Right kidney (tissue), 1 donor: ENCODE measurements around the gene DPH5.
"Not testable (repeated sequence)": the region's sequence is repeated elsewhere in the genome, so short reads cannot be mapped to it uniquely, and the experiment has no call there.

ENCODE experiments used
- DNase-seq: peaks from one replicate; pipeline ENCODE4 v3.0.0-alpha.2; 2016

The DPH5 gene

GRCh38 chr1:100989306-100990077 lies 36.1 kb downstream of the DPH5 start:
- no peak for DNase-seq

- DNase-seq: no peak
Observed at GRCh38 chr1:100988121-100988520, 37.5 kb downstream of the DPH5 start.

GRCh38 chr1:100982793-100983192 lies 42.8 kb downstream of the DPH5 start:
- no peak for DNase-seq

- no peak for DNase-seq
Observed at GRCh38 chr1:100979631-100980030, 46.0 kb downstream of the DPH5 start.

GRCh38 chr1:100976936-100977335 lies 48.6 kb downstream of the DPH5 start:
- DNase-seq: no peak

- DNase-seq: no peak
Observed at GRCh38 chr1:100972185-100972584, 53.4 kb downstream of the DPH5 start.

- DNase-seq: no peak
Observed at GRCh38 chr1:100971021-100971420, 54.6 kb downstream of the DPH5 start.

- DNase-seq: no peak
Observed at GRCh38 chr1:100969327-100969726, 56.3 kb downstream of the DPH5 start.

GRCh38 chr1:100968621-100969020 lies 57.0 kb downstream of the DPH5 start:
- DNase-seq: no peak

GRCh38 chr1:100960098-100960497 lies 65.5 kb downstream of the DPH5 start:
- DNase-seq: no peak

- DNase-seq: no peak
Observed at GRCh38 chr1:100959502-100960060, 66.0 kb downstream of the DPH5 start.

- DNase-seq: no peak
Observed at GRCh38 chr1:100955322-100955721, 70.3 kb downstream of the DPH5 start.

- DNase-seq: no peak
Observed at GRCh38 chr1:100953960-100954730, 71.4 kb downstream of the DPH5 start.

- DNase-seq: not testable (repeated sequence)
Observed at GRCh38 chr1:100952970-100953369, 72.6 kb downstream of the DPH5 start.

- DNase-seq: no peak
Observed at GRCh38 chr1:100952104-100952745, 73.4 kb downstream of the DPH5 start.

- peak; percentile 18 for DNase-seq
Observed at GRCh38 chr1:100950781-100951180, 74.8 kb downstream of the DPH5 start.

GRCh38 chr1:100950337-100950736 lies 75.2 kb downstream of the DPH5 start:
- DNase-seq: no peak

GRCh38 chr1:100949515-100950158 lies 75.9 kb downstream of the DPH5 start:
- DNase-seq: peak; percentile 17

GRCh38 chr1:100948721-100949405 lies 76.7 kb downstream of the DPH5 start:
- not testable (repeated sequence) for DNase-seq

GRCh38 chr1:100947816-100948215 lies 77.8 kb downstream of the DPH5 start:
- not testable (repeated sequence) for DNase-seq

GRCh38 chr1:100946064-100946463 lies 79.5 kb downstream of the DPH5 start:
- not testable (repeated sequence) for DNase-seq

GRCh38 chr1:100943533-100943932 lies 82.1 kb downstream of the DPH5 start:
- no peak for DNase-seq
